Measurements from ENCODE around the gene ITGA8.

GRCh38 chr10:15539262-15539661 lies 180.5 kb downstream of the ITGA8 start:
- TF ChIP-seq, protein P1, sequence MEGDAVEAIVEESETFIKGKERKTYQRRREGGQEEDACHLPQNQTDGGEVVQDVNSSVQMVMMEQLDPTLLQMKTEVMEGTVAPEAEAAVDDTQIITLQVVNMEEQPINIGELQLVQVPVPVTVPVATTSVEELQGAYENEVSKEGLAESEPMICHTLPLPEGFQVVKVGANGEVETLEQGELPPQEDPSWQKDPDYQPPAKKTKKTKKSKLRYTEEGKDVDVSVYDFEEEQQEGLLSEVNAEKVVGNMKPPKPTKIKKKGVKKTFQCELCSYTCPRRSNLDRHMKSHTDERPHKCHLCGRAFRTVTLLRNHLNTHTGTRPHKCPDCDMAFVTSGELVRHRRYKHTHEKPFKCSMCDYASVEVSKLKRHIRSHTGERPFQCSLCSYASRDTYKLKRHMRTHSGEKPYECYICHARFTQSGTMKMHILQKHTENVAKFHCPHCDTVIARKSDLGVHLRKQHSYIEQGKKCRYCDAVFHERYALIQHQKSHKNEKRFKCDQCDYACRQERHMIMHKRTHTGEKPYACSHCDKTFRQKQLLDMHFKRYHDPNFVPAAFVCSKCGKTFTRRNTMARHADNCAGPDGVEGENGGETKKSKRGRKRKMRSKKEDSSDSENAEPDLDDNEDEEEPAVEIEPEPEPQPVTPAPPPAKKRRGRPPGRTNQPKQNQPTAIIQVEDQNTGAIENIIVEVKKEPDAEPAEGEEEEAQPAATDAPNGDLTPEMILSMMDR (conservative IDR thresholded peaks at IDR 0.05; ENCODE audit: low read depth, low read length), result no peak
- no peak for TF ChIP-seq EZH2 (IDR thresholded peaks at IDR 0.05; ENCODE audit: borderline replicate concordance, low read depth, low read length, poor library complexity, severe bottlenecking)
